Activated CD8-positive, alpha-beta T cell treated with anti-CD3 and anti-CD28 coated beads for 36 hours (primary cell): ENCODE results near the gene NELFE. TPM values are rescaled to one million over a fixed set of nuclear protein-coding genes. Genes with fewer than 3 reads are reported as not detected.
"Not testable (repeated sequence)": the region's sequence is repeated elsewhere in the genome, so short reads cannot be mapped to it uniquely, and the experiment has no call there.

Source experiments
- ATAC-seq: fragments of 200-7000 bp; cut with Tn5 transposase; one replicate; pipeline ENCODE4 v1.10.0; 2021; ENCODE audit warnings: mild to moderate bottlenecking, moderate library complexity
- CTCF ChIA-PET: fragments of 350-600 bp; sonication (Branson Sonifier 250); formaldehyde crosslinking; loops from one replicate; lab custom pipeline; 2021; ENCODE audit warnings: antibody characterized with exemption; lab: Charles Lee
- POLR2A ChIA-PET: fragments of 350-600 bp; sonication (Branson Sonifier 250); formaldehyde crosslinking; loops from one replicate; lab custom pipeline; 2021; ENCODE audit warnings: antibody characterized with exemption; lab: Charles Lee
- DNase-seq: peaks from one replicate; pipeline ENCODE4 v3.0.0-alpha.2; 2020
- H3K27ac Mint-ChIP-seq: one replicate; pipeline ENCODE4 v1.8.0; 2021; ENCODE audit warnings: mild to moderate bottlenecking, mixed read lengths
- H3K27me3 Mint-ChIP-seq: one replicate; pipeline ENCODE4 v1.8.0; 2021; ENCODE audit warnings: mixed read lengths
- H3K36me3 Mint-ChIP-seq: one replicate; pipeline ENCODE4 v1.8.0; 2021; ENCODE audit warnings: low read depth, mixed read lengths
- H3K4me1 Mint-ChIP-seq: one replicate; pipeline ENCODE4 v1.8.0; 2021; ENCODE audit warnings: low read depth, mixed read lengths
- H3K4me3 Mint-ChIP-seq: one replicate; pipeline ENCODE4 v1.8.0; 2021; ENCODE audit warnings: mild to moderate bottlenecking, moderate library complexity, mixed read lengths
- H3K9me3 Mint-ChIP-seq: one replicate; pipeline ENCODE4 v1.8.0; 2021; ENCODE audit warnings: mixed read lengths
- CTCF ChIP-seq: fragments of 200-600 bp; IDR thresholded peaks from one replicate; pipeline ENCODE4 v1.8.0; 2022; ENCODE audit warnings: antibody characterized with exemption, mild to moderate bottlenecking
- intact Hi-C: fragments of 100-400 bp; cut with micrococcal nuclease; formaldehyde crosslinking; loops from one replicate; pipeline ENCODE4 v1.10.0; 2022
- total RNA-seq, 2 experiments: library from RNA; stranded (reverse); gene quantifications; one replicate each; pipeline ENCODE4 v1.2.3, GENCODE V29; 2021

NELFE gene, protein sequence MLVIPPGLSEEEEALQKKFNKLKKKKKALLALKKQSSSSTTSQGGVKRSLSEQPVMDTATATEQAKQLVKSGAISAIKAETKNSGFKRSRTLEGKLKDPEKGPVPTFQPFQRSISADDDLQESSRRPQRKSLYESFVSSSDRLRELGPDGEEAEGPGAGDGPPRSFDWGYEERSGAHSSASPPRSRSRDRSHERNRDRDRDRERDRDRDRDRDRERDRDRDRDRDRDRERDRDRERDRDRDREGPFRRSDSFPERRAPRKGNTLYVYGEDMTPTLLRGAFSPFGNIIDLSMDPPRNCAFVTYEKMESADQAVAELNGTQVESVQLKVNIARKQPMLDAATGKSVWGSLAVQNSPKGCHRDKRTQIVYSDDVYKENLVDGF
- 10 to 100 TPM; 60.5 to 61.0 TPM for total RNA-seq

- H3K36me3 Mint-ChIP-seq, result peaks cover 37% of the 10 kb centered on the region
These were observed at the start of gene NELFE, which contains the start of gene SKIC2 for GRCh38 chr6:31958741-31959739. TSS of gene NELFE (minus strand) at chr6:31958971. CDS start at chr6:31958446, 525 bp downstream. TSS of gene SKIC2 (plus strand) at chr6:31959175. CDS start at chr6:31959193, 18 bp downstream.

GRCh38 chr6:32008037-32008436 is 49.3 kb upstream of the NELFE start:
- H3K36me3 Mint-ChIP-seq, H3K9me3 Mint-ChIP-seq, H3K4me1 Mint-ChIP-seq, DNase-seq, H3K27ac Mint-ChIP-seq, H3K4me3 Mint-ChIP-seq, ATAC-seq, POLR2A ChIA-PET, intact Hi-C loops, H3K27me3 Mint-ChIP-seq, CTCF ChIA-PET: not testable (repeated sequence)

More at GRCh38 chr6:31958741-31959739, at the start of gene NELFE, which contains the start of gene SKIC2:
- H3K4me1 Mint-ChIP-seq, result peaks cover 35% of the 10 kb centered on the region
- H3K9me3 Mint-ChIP-seq, result no peaks in the 10 kb centered on the region
- ATAC-seq (peak; percentile 99), DNase-seq (peak; percentile 98)
- intact Hi-C loops, result no loop called here
- peak within 1 kb of the TSS; percentile 98 for H3K4me3 Mint-ChIP-seq
- no peaks in the 10 kb centered on the region for H3K27me3 Mint-ChIP-seq
- no peak for TF ChIP-seq CTCF
- H3K27ac Mint-ChIP-seq, result peak within 1 kb of the TSS; percentile 98
- POLR2A ChIA-PET, result interaction anchor here (0.6 to 5.4 kb wide), 8 partner anchors 9 to 908 kb away, joined by 3 to 85 read pairs (median 4); partner anchors contain the start of genes DXO and ZBTB12
- CTCF ChIA-PET, result interaction anchor here (0.6 to 1.4 kb wide), 5 partner anchors 13 to 669 kb away, joined by 3 to 4 read pairs (median 3); partner anchors contain the start of gene DXO

DNA sequence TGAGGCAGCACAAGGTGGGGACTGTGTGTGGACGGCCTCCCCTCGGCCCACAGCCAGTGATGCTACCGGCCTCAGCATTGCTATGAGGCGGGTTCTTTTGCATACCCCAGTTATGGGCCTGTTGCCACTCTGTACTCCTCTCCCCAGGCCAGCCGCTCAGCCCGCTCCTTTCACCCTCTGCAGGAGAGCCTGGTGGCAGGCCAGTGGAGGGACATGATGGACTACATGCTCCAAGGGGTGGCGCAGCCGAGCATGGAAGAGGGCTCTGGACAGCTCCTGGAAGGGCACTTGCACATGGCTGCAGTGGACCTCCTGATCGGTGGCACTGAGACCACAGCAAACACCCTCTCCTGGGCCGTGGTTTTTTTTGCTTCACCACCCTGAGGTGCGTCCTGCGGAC is 48.3 kb upstream of the NELFE start:
- not testable (repeated sequence) for DNase-seq

DNA sequence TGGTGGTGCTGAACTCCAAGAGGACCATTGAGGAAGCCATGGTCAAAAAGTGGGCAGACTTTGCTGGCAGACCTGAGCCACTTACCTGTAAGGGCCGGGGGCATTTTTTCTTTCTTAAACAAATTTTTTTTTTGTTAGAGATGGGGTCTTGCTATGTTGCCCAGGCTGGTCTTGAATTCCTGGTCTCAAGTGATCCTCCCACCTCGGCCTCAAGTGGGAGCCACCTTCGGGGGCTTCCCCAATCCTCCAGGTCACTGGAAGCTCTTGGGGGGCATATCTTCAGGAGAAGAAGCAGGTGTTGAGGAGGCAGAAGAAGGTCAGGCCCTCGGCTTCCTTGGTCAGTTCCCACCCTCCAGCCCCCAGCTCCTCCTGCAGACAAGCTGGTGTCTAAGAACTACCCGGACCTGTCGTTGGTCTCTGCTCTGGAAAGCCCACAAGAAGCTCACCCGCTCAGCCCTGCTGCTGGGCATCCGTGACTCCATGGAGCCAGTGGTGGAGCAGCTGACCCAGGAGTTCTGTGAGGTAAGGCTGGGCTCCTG is 47.3 kb upstream of the NELFE start:
- H3K27ac Mint-ChIP-seq, H3K9me3 Mint-ChIP-seq, DNase-seq, H3K4me1 Mint-ChIP-seq, intact Hi-C loops, ATAC-seq, CTCF ChIA-PET, H3K4me3 Mint-ChIP-seq, H3K36me3 Mint-ChIP-seq, H3K27me3 Mint-ChIP-seq: not testable (repeated sequence)
- POLR2A ChIA-PET, result interaction anchor here (0.6 kb wide), 1 partner anchor 674 kb away, joined by 5 read pairs; no protein-coding TSS in a partner anchor

More for the DNA sequence above, 48.3 kb upstream of the NELFE start:
- H3K4me1 Mint-ChIP-seq, intact Hi-C loops, H3K4me3 Mint-ChIP-seq, H3K27me3 Mint-ChIP-seq, POLR2A ChIA-PET, ATAC-seq, H3K9me3 Mint-ChIP-seq, CTCF ChIA-PET, H3K36me3 Mint-ChIP-seq, H3K27ac Mint-ChIP-seq: not testable (repeated sequence)

DNA sequence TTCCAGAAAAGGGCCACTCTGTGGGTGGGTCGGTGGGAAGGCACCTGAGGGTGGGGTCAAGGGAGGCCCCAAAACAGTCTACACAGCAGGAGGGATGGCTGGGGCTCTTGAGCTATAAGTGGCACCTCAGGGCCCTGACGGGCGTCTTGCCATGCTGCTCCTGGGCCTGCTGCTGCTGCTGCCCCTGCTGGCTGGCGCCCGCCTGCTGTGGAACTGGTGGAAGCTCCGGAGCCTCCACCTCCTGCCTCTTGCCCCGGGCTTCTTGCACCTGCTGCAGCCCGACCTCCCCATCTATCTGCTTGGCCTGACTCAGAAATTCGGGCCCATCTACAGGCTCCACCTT is 46.7 kb upstream of the NELFE start:
- H3K9me3 Mint-ChIP-seq, ATAC-seq, intact Hi-C loops, CTCF ChIA-PET, H3K36me3 Mint-ChIP-seq, DNase-seq, H3K4me1 Mint-ChIP-seq, H3K27ac Mint-ChIP-seq, H3K27me3 Mint-ChIP-seq, H3K4me3 Mint-ChIP-seq: not testable (repeated sequence)
- POLR2A ChIA-PET, result interaction anchor here (0.6 kb wide), 1 partner anchor 673 kb away, joined by 5 read pairs; no protein-coding TSS in a partner anchor

GRCh38 chr6:32004864-32005537 is 46.2 kb upstream of the NELFE start:
- CTCF ChIA-PET, result not testable (repeated sequence)

GRCh38 chr6:32004393-32004792 is 45.6 kb upstream of the NELFE start:
- H3K36me3 Mint-ChIP-seq, H3K4me1 Mint-ChIP-seq, POLR2A ChIA-PET: not testable (repeated sequence)

More at GRCh38 chr6:32004864-32005537, 46.2 kb upstream of the NELFE start:
- H3K36me3 Mint-ChIP-seq, DNase-seq, intact Hi-C loops, H3K27me3 Mint-ChIP-seq, POLR2A ChIA-PET, H3K4me1 Mint-ChIP-seq, H3K9me3 Mint-ChIP-seq, H3K27ac Mint-ChIP-seq, H3K4me3 Mint-ChIP-seq: not testable (repeated sequence)
- peak; percentile 87 for ATAC-seq

GRCh38 chr6:32003301-32003700 is 44.5 kb upstream of the NELFE start:
- DNase-seq, H3K4me1 Mint-ChIP-seq, POLR2A ChIA-PET, CTCF ChIA-PET, H3K4me3 Mint-ChIP-seq, H3K27ac Mint-ChIP-seq, H3K27me3 Mint-ChIP-seq, H3K9me3 Mint-ChIP-seq, intact Hi-C loops, ATAC-seq, H3K36me3 Mint-ChIP-seq: not testable (repeated sequence)

More at GRCh38 chr6:32004393-32004792, 45.6 kb upstream of the NELFE start:
- H3K4me3 Mint-ChIP-seq, DNase-seq, ATAC-seq, intact Hi-C loops, H3K9me3 Mint-ChIP-seq, CTCF ChIA-PET, H3K27me3 Mint-ChIP-seq, H3K27ac Mint-ChIP-seq: not testable (repeated sequence)

DNA sequence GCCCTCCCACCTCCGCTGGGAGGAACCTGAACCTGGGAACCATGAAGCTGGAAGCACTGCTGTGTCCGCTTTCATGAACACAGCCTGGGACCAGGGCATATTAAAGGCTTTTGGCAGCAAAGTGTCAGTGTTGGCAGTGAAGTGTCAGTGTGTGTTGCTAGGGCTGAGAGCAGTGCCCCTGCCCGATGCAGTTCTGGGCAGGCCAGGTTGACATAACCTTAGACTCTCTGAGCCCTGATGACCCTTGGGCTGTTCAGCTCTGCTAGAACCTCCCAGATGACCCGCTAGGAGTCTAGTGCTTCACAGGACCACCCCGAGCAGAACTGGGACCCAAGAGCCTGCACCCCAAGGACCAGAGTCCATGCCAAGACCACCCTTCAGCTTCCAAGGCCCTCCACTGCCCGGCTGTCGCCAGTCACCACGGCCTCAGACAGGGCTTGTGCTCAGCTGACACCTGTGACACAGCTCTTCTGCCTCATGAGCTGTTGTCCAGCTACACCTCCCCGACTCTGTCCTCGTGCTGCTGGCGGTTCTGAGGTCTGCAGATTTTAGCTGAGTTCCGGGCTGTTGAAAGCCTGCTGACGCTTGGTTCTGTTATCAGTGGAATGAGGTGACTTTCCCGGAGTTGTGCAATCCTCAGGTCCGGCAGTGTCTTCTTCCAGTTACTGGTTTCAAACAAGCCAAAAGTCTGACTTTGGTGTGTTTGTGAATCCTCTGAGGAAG is 43.9 kb upstream of the NELFE start:
- intact Hi-C loops, H3K9me3 Mint-ChIP-seq, H3K4me3 Mint-ChIP-seq, H3K27ac Mint-ChIP-seq, H3K4me1 Mint-ChIP-seq, POLR2A ChIA-PET, CTCF ChIA-PET, H3K36me3 Mint-ChIP-seq, ATAC-seq, H3K27me3 Mint-ChIP-seq, DNase-seq: not testable (repeated sequence)
